ENCODE results near the gene ZDHHC16.

The ZDHHC16 gene

DNA sequence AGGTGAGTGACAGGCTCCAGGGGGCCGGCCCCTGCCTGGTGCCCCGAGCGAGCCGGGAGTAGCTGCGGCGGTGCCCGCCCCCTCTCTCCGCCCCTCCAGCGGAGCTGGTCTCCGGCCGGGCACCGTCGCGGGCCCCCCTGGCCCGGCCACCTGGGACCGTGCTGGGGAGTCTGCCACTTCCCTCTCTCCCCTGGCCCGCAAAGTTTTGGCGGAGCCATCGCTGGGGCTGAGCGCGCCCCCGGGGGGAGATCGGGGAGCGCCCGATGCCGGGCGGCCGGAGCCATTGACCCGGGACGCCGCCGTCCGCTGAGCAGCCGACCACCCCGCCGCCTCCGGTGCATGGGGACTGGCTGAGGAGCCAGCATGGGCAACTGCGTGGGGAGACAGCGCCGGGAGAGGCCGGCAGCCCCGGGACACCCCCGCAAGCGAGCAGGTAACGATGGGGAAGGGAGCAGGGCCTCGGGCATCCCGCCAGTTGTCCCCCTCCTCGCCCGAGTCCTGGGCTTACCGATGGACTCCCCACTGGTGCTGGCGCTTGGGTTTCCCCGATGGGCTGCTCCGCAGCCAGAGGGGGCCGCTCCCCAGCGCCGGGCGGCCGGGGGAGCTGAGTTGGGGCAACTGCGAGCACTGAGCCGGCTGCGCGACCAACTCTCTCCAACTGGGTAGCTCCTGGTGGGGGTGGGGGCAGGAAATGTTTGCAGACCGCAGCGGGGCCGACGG, 53.0 kb downstream of the ZDHHC16 start, which contains the start of gene UBTD1:
UBTD1 (plus strand) TSS at position 84 of the 720 bp plus-strand sequence; CDS start at position 364, 280 bp downstream.
- H3K27me3 ChIP-seq (ENCODE audit: control insufficient read depth, insufficient read depth, low read length), result peaks cover 17% of the 10 kb centered on the region
- H3K36me3 ChIP-seq (ENCODE audit: control insufficient read depth, insufficient read depth, low read length), result no peaks in the 10 kb centered on the region
- peaks cover 39% of the 10 kb centered on the region for H3K4me1 ChIP-seq (ENCODE audit: control insufficient read depth, insufficient read depth, low read length)
- no peaks in the 10 kb centered on the region for H3K9me3 ChIP-seq (ENCODE audit: control insufficient read depth, insufficient read depth, low read depth, low read length)
- H3K4me3 ChIP-seq (ENCODE audit: low read depth, low read length), result peak within 1 kb of the TSS; percentile 97
- H3K9ac ChIP-seq (ENCODE audit: low read length), result peak within 1 kb of the TSS; percentile 87
- peak within 1 kb of the TSS; percentile 54 for H3K27ac ChIP-seq (ENCODE audit: low read depth, low read length)

DNA sequence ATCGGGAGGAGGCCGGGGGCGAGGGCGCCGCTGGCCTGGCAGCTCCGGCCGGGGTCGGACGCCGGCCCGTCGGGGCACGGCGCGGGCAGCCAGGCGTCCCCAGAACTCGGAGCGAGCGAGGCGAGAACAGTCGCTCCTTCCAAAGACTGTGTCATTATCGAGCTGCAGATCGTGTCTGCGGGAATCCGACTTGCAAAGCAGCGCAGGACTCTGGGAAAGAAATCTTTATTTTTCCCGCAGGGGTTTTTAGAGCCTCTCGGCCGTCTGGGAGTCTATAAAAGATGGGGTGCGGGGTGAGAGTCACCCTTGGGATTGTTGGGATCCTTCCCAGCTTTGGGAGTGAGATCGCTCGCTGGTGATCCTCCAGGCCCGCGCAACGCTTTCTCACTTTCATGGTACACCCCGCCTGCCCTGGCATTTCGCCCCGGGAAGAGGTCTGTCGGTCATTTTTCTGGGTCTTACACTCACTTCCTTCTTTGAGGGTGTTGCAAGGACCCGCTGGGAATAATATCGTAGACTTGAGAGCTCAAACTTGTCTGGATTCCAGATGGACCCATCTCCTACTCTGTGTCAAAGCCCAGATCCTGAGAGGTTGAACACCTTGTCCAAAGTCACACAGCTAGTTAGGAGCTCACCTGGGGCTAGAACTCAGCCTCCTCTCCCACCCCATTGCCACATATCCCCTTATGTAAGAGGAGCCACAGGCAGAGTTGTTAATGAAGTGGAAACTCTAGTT, 53.8 kb downstream of the ZDHHC16 start:
- H3K27me3 ChIP-seq (ENCODE audit: control insufficient read depth, insufficient read depth, low read length), result peaks cover 17% of the 10 kb centered on the region

DNA sequence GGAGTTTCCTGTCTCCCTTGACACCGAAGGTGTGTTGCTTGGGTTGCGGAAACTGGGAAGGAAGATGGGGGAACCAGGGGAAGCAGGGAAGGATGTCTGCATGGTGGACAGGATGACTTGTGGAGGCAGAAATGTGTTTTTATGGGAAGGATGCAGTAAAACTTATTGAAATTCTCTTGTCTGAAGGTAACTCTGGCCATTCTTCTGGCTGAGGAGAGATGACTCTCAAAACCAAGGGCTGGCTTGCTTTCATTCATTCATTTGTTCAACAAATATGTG, 54.3 kb downstream of the ZDHHC16 start:
- H3K4me3 ChIP-seq (ENCODE audit: low read depth, low read length), result peak overlapping the region; percentile 97
- H3K36me3 ChIP-seq (ENCODE audit: control insufficient read depth, insufficient read depth, low read length), result no peaks in the 10 kb centered on the region
- H3K9me3 ChIP-seq (ENCODE audit: control insufficient read depth, insufficient read depth, low read depth, low read length), result no peaks in the 10 kb centered on the region
- H3K27ac ChIP-seq (ENCODE audit: low read depth, low read length), result no peak overlapping the region
- H3K4me1 ChIP-seq (ENCODE audit: control insufficient read depth, insufficient read depth, low read length), result peaks cover 27% of the 10 kb centered on the region
- peaks cover 17% of the 10 kb centered on the region for H3K27me3 ChIP-seq (ENCODE audit: control insufficient read depth, insufficient read depth, low read length)
- H3K9ac ChIP-seq (ENCODE audit: low read length), result no peak overlapping the region

More for the DNA sequence above, 53.8 kb downstream of the ZDHHC16 start:
- Histone ChIP-seq H3K4me1 (ENCODE audit: control insufficient read depth, insufficient read depth, low read length) (peaks cover 32% of the 10 kb centered on the region), H3K9me3 (ENCODE audit: control insufficient read depth, insufficient read depth, low read depth, low read length) (no peaks in the 10 kb centered on the region), H3K36me3 (ENCODE audit: control insufficient read depth, insufficient read depth, low read length) (no peaks in the 10 kb centered on the region), H3K27ac (ENCODE audit: low read depth, low read length) (no peak overlapping the region), H3K4me3 (ENCODE audit: low read depth, low read length) (peak overlapping the region; percentile 97), H3K9ac (ENCODE audit: low read length) (peak overlapping the region; percentile 68)

DNA sequence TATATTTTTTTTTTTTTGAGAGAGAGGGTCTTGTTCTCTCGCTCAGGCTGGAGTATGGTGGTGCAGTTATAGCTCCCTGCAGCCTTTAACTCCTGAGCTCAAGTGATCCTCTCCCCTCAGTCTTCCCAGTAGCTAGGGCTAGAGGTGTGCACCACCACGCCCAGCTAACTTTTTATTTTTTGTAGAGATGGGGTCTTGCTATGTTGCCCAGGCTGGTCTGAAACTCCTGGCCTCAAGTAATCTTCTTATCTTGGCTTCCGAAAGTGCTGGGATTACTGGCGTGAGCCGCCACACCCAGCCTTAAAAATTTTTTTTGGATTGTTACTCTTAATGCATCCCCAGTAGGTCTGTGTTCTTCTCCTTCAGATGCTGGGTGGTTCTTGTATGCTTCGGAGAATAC, 56.9 kb downstream of the ZDHHC16 start:
- H3K4me1 ChIP-seq (ENCODE audit: control insufficient read depth, insufficient read depth, low read length), result peaks cover 11% of the 10 kb centered on the region
- H3K9me3 ChIP-seq (ENCODE audit: control insufficient read depth, insufficient read depth, low read depth, low read length), result no peaks in the 10 kb centered on the region
- no peak overlapping the region for H3K27ac ChIP-seq (ENCODE audit: low read depth, low read length)
- H3K4me3 ChIP-seq (ENCODE audit: low read depth, low read length), result no peak overlapping the region
- H3K27me3 ChIP-seq (ENCODE audit: control insufficient read depth, insufficient read depth, low read length), result peaks cover 17% of the 10 kb centered on the region
- H3K36me3 ChIP-seq (ENCODE audit: control insufficient read depth, insufficient read depth, low read length), result no peaks in the 10 kb centered on the region
- H3K9ac ChIP-seq (ENCODE audit: low read length), result no peak overlapping the region

DNA sequence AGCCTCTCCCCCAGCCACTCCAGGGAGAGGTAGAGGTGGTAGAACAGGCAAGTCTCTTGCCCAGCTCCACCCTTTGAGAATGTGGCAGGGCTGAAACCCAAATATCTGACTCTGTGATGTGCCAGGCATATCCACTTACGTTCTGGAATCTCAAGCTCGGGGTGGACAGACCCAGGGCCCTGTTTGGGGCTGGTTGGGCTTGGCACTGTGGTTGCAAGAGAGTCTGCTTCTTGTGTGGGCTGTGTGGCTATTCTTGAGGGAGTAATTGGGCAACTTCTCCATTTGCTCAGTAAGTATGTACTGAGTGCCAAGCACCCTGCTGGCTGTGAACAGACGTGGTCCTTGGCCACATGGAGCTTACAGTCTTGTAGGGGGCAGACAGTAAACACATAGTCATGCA, 57.4 kb downstream of the ZDHHC16 start:
- no peaks in the 10 kb centered on the region for H3K9me3 ChIP-seq (ENCODE audit: control insufficient read depth, insufficient read depth, low read depth, low read length)
- peaks cover 16% of the 10 kb centered on the region for H3K4me1 ChIP-seq (ENCODE audit: control insufficient read depth, insufficient read depth, low read length)
- H3K9ac ChIP-seq (ENCODE audit: low read length), result no peak overlapping the region
- no peak overlapping the region for H3K27ac ChIP-seq (ENCODE audit: low read depth, low read length)
- no peak overlapping the region for H3K4me3 ChIP-seq (ENCODE audit: low read depth, low read length)
- peaks cover 17% of the 10 kb centered on the region for H3K27me3 ChIP-seq (ENCODE audit: control insufficient read depth, insufficient read depth, low read length)
- H3K36me3 ChIP-seq (ENCODE audit: control insufficient read depth, insufficient read depth, low read length), result no peaks in the 10 kb centered on the region

DNA sequence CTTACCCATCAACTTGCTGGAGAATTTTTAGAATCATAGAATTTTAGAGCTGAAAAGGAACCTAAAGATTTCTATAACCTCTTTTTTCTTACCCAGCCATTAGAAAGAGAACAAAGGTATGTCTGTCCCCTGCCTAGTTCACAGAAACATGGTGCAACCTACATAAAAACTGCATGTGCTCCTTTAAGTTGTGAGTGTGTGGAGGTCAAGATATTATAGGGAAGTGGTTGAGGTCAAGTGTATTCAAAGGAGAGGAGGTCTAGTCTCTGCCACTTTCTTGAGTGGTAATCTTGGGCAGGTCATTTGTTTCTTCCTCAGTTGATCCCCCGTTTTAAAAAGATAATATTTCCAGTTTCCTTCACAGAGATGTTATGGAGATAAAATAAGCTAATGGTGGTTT, 59.2 kb downstream of the ZDHHC16 start:
- H3K4me1 ChIP-seq (ENCODE audit: control insufficient read depth, insufficient read depth, low read length), result peaks cover 20% of the 10 kb centered on the region
- H3K4me3 ChIP-seq (ENCODE audit: low read depth, low read length), result no peak overlapping the region
- H3K9me3 ChIP-seq (ENCODE audit: control insufficient read depth, insufficient read depth, low read depth, low read length), result no peaks in the 10 kb centered on the region
- no peaks in the 10 kb centered on the region for H3K36me3 ChIP-seq (ENCODE audit: control insufficient read depth, insufficient read depth, low read length)
- H3K27me3 ChIP-seq (ENCODE audit: control insufficient read depth, insufficient read depth, low read length), result peaks cover 10% of the 10 kb centered on the region
- no peak overlapping the region for H3K27ac ChIP-seq (ENCODE audit: low read depth, low read length)
- H3K9ac ChIP-seq (ENCODE audit: low read length), result no peak overlapping the region

DNA sequence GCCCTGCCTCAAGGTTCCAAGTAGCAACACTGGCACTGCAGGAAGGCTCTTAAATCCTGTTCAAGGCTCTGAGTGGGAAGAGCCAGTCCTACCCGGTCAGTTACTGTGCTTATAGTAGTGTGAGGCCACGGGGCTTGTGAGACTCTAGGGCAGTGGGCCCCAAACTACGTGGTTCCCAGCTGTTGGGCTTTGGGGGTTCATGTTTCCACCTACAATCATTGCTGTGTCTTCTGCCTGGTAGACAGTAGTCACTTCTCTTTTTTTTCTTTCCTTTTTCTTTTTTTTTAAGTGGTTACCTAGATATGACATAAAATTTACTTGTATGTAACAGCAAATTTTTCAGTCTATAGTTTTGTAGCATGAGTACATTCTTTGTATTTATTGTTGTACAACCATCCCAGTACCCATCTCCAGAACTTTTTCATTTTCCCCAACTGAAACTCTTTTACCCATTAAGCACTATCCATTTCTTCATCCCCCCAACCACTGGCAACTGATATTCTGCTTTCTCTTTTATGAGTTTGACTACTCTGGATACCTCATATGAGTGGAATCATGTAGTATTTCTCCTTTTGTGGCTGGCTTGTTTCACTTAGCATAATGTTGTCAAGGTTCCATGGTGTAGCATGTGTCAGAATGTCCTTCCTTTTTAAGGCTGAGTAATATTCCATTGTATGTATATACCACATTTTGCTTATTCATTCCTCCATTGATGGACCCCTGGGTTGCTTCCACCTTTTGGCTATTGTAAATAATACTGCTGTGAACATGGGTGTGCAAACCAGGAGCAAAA, 60.4 kb downstream of the ZDHHC16 start:
- H3K9me3 ChIP-seq (ENCODE audit: control insufficient read depth, insufficient read depth, low read depth, low read length), result no peaks in the 10 kb centered on the region
- no peak overlapping the region for H3K4me3 ChIP-seq (ENCODE audit: low read depth, low read length)
- no peaks in the 10 kb centered on the region for H3K27me3 ChIP-seq (ENCODE audit: control insufficient read depth, insufficient read depth, low read length)
- no peak overlapping the region for H3K9ac ChIP-seq (ENCODE audit: low read length)
- H3K36me3 ChIP-seq (ENCODE audit: control insufficient read depth, insufficient read depth, low read length), result no peaks in the 10 kb centered on the region
- no peak overlapping the region for H3K27ac ChIP-seq (ENCODE audit: low read depth, low read length)
- peaks cover 16% of the 10 kb centered on the region for H3K4me1 ChIP-seq (ENCODE audit: control insufficient read depth, insufficient read depth, low read length)

Data from HUES6 (cell line).